ENCODE results near the gene HTR3A.

HTR3A gene

DNA sequence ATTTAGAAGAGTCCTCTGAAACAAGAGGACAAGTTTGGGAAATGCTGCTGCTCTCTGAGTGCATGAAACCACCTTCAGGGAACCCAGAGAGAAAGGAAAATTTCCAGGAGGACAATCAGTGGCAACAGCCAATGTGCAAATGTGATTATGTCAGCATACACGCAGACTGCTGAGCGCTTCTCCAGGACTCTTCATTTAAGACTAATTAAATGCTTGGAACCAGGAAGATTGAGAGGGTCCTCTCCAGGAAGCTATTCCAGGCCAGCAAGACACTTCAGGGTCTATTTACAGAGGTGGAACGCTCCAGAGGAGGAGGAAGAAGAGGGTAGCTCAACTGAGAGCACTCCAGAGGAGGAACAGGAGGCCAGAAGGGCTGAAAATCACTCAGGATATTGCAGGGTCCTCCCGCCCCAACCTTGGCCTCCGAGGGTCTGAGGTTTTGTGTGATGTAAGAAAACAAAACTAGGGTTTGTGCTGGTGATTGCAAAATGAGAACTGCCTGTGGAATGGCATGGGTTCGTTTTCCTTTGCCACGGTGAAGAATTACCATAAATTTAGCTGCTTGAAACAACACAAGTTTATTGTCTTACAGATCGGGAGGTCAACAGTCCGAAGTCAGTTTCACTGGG is 14.1 kb upstream of the HTR3A start:
- no peaks in the 10 kb centered on the region for H3K36me3 ChIP-seq (ENCODE audit: insufficient read depth, low read length)
- no peaks in the 10 kb centered on the region for H3K79me2 ChIP-seq (ENCODE audit: insufficient read depth, low read length)
- H3K4me1 ChIP-seq (ENCODE audit: insufficient read depth, low read length, severe bottlenecking): no peaks in the 10 kb centered on the region
- H3K27me3 ChIP-seq (ENCODE audit: insufficient read depth, low read length): no peaks in the 10 kb centered on the region
- TF ChIP-seq EZH2 (IDR thresholded peaks at IDR 0.05; ENCODE audit: borderline replicate concordance, low read length): no peak
- TF ChIP-seq, protein P1, sequence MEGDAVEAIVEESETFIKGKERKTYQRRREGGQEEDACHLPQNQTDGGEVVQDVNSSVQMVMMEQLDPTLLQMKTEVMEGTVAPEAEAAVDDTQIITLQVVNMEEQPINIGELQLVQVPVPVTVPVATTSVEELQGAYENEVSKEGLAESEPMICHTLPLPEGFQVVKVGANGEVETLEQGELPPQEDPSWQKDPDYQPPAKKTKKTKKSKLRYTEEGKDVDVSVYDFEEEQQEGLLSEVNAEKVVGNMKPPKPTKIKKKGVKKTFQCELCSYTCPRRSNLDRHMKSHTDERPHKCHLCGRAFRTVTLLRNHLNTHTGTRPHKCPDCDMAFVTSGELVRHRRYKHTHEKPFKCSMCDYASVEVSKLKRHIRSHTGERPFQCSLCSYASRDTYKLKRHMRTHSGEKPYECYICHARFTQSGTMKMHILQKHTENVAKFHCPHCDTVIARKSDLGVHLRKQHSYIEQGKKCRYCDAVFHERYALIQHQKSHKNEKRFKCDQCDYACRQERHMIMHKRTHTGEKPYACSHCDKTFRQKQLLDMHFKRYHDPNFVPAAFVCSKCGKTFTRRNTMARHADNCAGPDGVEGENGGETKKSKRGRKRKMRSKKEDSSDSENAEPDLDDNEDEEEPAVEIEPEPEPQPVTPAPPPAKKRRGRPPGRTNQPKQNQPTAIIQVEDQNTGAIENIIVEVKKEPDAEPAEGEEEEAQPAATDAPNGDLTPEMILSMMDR (IDR thresholded peaks at IDR 0.05; ENCODE audit: low read length): no peak
- no peak overlapping the region for H3K27ac ChIP-seq (ENCODE audit: low read depth, low read length, poor library complexity, severe bottlenecking)
- no peak overlapping the region for H2AFZ ChIP-seq (ENCODE audit: low read length)
- H3K4me2 ChIP-seq (ENCODE audit: low read length): no peak overlapping the region
- H3K4me3 ChIP-seq (ENCODE audit: low read depth, low read length, poor library complexity, severe bottlenecking): no peak overlapping the region
- no peaks in the 10 kb centered on the region for H3F3A ChIP-seq (ENCODE audit: insufficient read depth, low read length)
- H3K9me3 ChIP-seq (ENCODE audit: low read length): no peaks in the 10 kb centered on the region
- H4K20me1 ChIP-seq (ENCODE audit: insufficient read depth, low read length): no peaks in the 10 kb centered on the region
- H3K9ac ChIP-seq (ENCODE audit: low read length): no peak overlapping the region
- no peaks in the 10 kb centered on the region for H3K9me2 ChIP-seq (ENCODE audit: low read depth, low read length)

DNA sequence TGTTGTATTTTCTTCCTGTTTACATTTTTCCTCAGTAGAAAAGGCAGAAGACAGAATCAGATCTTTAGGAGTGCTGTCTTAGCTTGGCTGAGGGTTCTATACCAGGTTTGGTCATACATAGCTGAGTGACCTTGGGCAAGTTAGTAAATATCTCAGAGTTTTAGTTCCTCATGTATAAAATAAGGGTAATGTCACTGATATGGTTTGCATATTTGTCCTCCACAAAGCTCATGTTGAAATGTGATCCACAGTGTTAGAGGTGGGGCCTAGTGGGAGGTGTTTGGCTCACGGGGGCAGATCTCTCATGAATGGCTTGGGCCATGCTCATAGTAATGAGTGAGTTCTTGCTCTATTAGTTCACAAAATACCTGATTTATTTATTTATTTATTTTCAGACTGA is 7.5 kb upstream of the HTR3A start:
- no peak for TF ChIP-seq EZH2 (IDR thresholded peaks at IDR 0.05; ENCODE audit: borderline replicate concordance, low read length)
- TF ChIP-seq, protein P1 (IDR thresholded peaks at IDR 0.05; ENCODE audit: low read length): no peak
- H3K27me3 ChIP-seq (ENCODE audit: insufficient read depth, low read length): no peaks in the 10 kb centered on the region
- H3K27ac ChIP-seq (ENCODE audit: low read depth, low read length, poor library complexity, severe bottlenecking): no peak overlapping the region
- no peak overlapping the region for H2AFZ ChIP-seq (ENCODE audit: low read length)
- no peaks in the 10 kb centered on the region for H3K4me1 ChIP-seq (ENCODE audit: insufficient read depth, low read length, severe bottlenecking)
- no peaks in the 10 kb centered on the region for H3K9me2 ChIP-seq (ENCODE audit: low read depth, low read length)
- H3K9ac ChIP-seq (ENCODE audit: low read length): no peak overlapping the region
- no peaks in the 10 kb centered on the region for H3K36me3 ChIP-seq (ENCODE audit: insufficient read depth, low read length)
- no peak overlapping the region for H3K4me3 ChIP-seq (ENCODE audit: low read depth, low read length, poor library complexity, severe bottlenecking)
- no peaks in the 10 kb centered on the region for H3K9me3 ChIP-seq (ENCODE audit: low read length)
- H4K20me1 ChIP-seq (ENCODE audit: insufficient read depth, low read length): no peaks in the 10 kb centered on the region
- H3F3A ChIP-seq (ENCODE audit: insufficient read depth, low read length): no peaks in the 10 kb centered on the region
- H3K79me2 ChIP-seq (ENCODE audit: insufficient read depth, low read length): no peaks in the 10 kb centered on the region
- H3K4me2 ChIP-seq (ENCODE audit: low read length): no peak overlapping the region

DNA sequence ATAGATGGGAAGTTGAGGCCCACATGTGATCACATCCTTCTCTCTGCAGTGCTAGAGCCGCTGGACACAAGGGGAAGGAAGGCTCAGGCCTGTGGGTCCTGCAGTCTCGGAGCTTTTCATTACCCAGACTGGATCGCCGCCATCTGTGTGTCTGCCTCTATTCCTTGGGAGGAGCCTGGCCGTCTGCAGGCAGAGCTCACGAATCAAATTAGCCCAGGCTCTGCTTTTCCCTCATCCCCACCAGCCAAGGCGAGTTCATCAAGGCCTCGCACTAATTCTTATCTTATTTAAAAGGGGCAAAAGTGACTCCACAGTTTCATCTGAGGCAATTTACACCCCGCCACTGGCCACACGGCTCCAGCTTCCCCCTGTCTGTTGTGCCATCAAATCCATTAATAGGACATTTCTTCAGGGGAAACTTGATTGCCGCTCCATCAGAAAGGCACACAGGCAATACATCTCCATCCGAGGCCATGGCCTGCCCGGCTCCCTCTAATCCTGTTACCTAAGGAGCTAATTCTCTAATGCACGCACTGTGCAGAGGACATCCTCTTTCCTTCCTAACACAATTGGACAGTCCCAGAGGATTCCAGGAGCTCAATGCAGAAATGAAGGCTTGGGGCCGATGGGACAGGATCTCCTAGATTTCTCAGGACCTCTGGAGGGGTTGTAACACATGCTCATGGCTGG is 3.3 kb upstream of the HTR3A start:
- Histone ChIP-seq H3K79me2 (ENCODE audit: insufficient read depth, low read length) (no peaks in the 10 kb centered on the region), H3F3A (ENCODE audit: insufficient read depth, low read length) (no peaks in the 10 kb centered on the region), H3K27ac (ENCODE audit: low read depth, low read length, poor library complexity, severe bottlenecking) (no peak overlapping the region), H3K9ac (ENCODE audit: low read length) (no peak overlapping the region), H2AFZ (ENCODE audit: low read length) (no peak overlapping the region), H3K4me2 (ENCODE audit: low read length) (no peak overlapping the region), H3K27me3 (ENCODE audit: insufficient read depth, low read length) (no peaks in the 10 kb centered on the region), H4K20me1 (ENCODE audit: insufficient read depth, low read length) (no peaks in the 10 kb centered on the region), H3K9me3 (ENCODE audit: low read length) (no peaks in the 10 kb centered on the region), H3K4me3 (ENCODE audit: low read depth, low read length, poor library complexity, severe bottlenecking) (no peak overlapping the region), H3K4me1 (ENCODE audit: insufficient read depth, low read length, severe bottlenecking) (no peaks in the 10 kb centered on the region), H3K9me2 (ENCODE audit: low read depth, low read length) (no peaks in the 10 kb centered on the region), H3K36me3 (ENCODE audit: insufficient read depth, low read length) (no peaks in the 10 kb centered on the region)
- TF ChIP-seq, protein P1 (IDR thresholded peaks at IDR 0.05; ENCODE audit: low read length): no peak
- TF ChIP-seq EZH2 (IDR thresholded peaks at IDR 0.05; ENCODE audit: borderline replicate concordance, low read length): no peak

All from OCI-LY1 (cell line).